ENCODE results near the gene SERTAD2.

GRCh38 chr2:64608867-64609226 lies 44.9 kb downstream of the SERTAD2 start:
- TF ChIP-seq EP300 (IDR thresholded peaks at IDR 0.05), result no peak
- no peak for TF ChIP-seq CTCF (IDR thresholded peaks at IDR 0.05)
